Ammon's horn (tissue), 1 donor: ENCODE results near the gene PTCHD4.

ENCODE experiments used
- DNase-seq: peaks from one replicate; pipeline ENCODE4 v3.0.0-alpha.2; 2016; ENCODE audit warnings: low spot score

The PTCHD4 gene

GRCh38 chr6:48099713-48100587, 11.0 kb downstream of the PTCHD4 start:
- no peak for DNase-seq

GRCh38 chr6:48098923-48099322, 12.1 kb downstream of the PTCHD4 start:
- DNase-seq = peak; percentile 15

GRCh38 chr6:48092550-48093217, 18.3 kb downstream of the PTCHD4 start:
- DNase-seq = no peak

- DNase-seq = no peak
These were observed 20.5 kb downstream of the PTCHD4 start for GRCh38 chr6:48090546-48090945.

GRCh38 chr6:48087448-48087847, 23.5 kb downstream of the PTCHD4 start:
- DNase-seq = no peak

- no peak for DNase-seq
These were observed 24.8 kb downstream of the PTCHD4 start for GRCh38 chr6:48086187-48086586.

GRCh38 chr6:48085131-48085741, 25.8 kb downstream of the PTCHD4 start:
- DNase-seq = no peak

GRCh38 chr6:48084201-48084600, 26.8 kb downstream of the PTCHD4 start:
- no peak for DNase-seq

GRCh38 chr6:48080227-48081009, 30.6 kb downstream of the PTCHD4 start:
- DNase-seq = no peak

GRCh38 chr6:48078120-48078519, 32.9 kb downstream of the PTCHD4 start:
- DNase-seq = no peak

- no peak for DNase-seq
These were observed 35.8 kb downstream of the PTCHD4 start for GRCh38 chr6:48075181-48075580.

GRCh38 chr6:48073976-48074767, 36.8 kb downstream of the PTCHD4 start:
- peak; percentile 4 for DNase-seq

- DNase-seq = no peak
These were observed 39.2 kb downstream of the PTCHD4 start for GRCh38 chr6:48071833-48072232.

- peak; percentile 7 for DNase-seq
These were observed 41.7 kb downstream of the PTCHD4 start for GRCh38 chr6:48069280-48069679.

- no peak for DNase-seq
These were observed 42.4 kb downstream of the PTCHD4 start for GRCh38 chr6:48068278-48069251.

- no peak for DNase-seq
These were observed 43.1 kb downstream of the PTCHD4 start for GRCh38 chr6:48067886-48068277.

GRCh38 chr6:48067148-48067712, 43.8 kb downstream of the PTCHD4 start:
- no peak for DNase-seq

- no peak for DNase-seq
These were observed 49.6 kb downstream of the PTCHD4 start for GRCh38 chr6:48061265-48061990.
